ENCODE measurements around the gene TAS1R1. TPM values are rescaled to one million over a fixed set of nuclear protein-coding genes. Genes with fewer than 3 reads are reported as not detected.

TAS1R1 gene
- polyA plus RNA-seq, 2 of the 4 experiments (the other 2 are of a cell fraction), result not detected

DNA sequence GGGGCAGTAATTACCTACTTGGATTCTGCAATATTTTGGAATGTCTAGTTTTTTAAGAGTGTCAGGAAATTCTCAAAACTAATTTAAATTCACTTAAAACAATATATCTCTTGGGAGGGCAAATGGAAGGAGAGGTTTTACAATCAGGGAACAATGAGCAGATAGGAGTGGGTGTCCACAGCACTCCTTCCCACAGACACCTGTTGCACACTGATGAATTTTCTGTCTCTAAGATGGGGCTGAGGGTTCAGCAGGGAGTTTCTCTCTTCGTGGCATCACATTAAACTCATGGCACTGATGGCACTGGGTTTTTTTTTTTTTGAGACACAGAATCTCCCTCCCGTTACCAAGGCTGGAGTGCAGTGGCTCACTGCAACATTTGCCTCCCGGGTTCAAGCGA, 63.9 kb downstream of the TAS1R1 start:
- Histone ChIP-seq H3K4me2 (no peak overlapping the region), H3K4me1 (peaks cover 5% of the 10 kb centered on the region; the same call in 1 of the 3 replicates), H3K9me3 (no peaks in the 10 kb centered on the region), H3K27ac (no peak overlapping the region), H3K4me3 (no peak overlapping the region)
- FAIRE-seq, result no peak
- DNase-seq (ENCODE audit: low read depth in 1 of 2, low spot score in 1 of 2), result no peak
- TF ChIP-seq CBX8 (IDR thresholded peaks at IDR 0.05), result no peak
- no peak for TF ChIP-seq ZC3H11A (IDR thresholded peaks at IDR 0.05)
- TF ChIP-seq JUN (IDR thresholded peaks at IDR 0.05), result no peak
- no peak for TF ChIP-seq CHD2 (IDR thresholded peaks at IDR 0.05; ENCODE audit: low read length, partially characterized antibody)
- no peak for TF ChIP-seq SMC3 (IDR thresholded peaks at IDR 0.05)
- no peak for TF ChIP-seq HOXB13 (CRISPR knock-in tag; IDR thresholded peaks at IDR 0.05; ENCODE audit: low read depth)
- TF ChIP-seq CHD4 (IDR thresholded peaks at IDR 0.05; ENCODE audit: borderline replicate concordance), result no peak
- TF ChIP-seq ESRRA (IDR thresholded peaks at IDR 0.05; ENCODE audit: borderline replicate concordance, low read length), result no peak
- TF ChIP-seq, protein P1, sequence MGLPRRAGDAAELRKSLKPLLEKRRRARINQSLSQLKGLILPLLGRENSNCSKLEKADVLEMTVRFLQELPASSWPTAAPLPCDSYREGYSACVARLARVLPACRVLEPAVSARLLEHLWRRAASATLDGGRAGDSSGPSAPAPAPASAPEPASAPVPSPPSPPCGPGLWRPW (IDR thresholded peaks at IDR 0.05), result no peak
- TF ChIP-seq NR3C1 (IDR thresholded peaks at IDR 0.05), result no peak
- TF ChIP-seq, protein P2, sequence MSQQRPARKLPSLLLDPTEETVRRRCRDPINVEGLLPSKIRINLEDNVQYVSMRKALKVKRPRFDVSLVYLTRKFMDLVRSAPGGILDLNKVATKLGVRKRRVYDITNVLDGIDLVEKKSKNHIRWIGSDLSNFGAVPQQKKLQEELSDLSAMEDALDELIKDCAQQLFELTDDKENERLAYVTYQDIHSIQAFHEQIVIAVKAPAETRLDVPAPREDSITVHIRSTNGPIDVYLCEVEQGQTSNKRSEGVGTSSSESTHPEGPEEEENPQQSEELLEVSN (IDR thresholded peaks at IDR 0.05; ENCODE audit: borderline replicate concordance, low read depth), result no peak
- ChIA-PET POLR2A (no interaction called here), CTCF (no interaction called here)
- WGBS (ENCODE audit: missing lambda C conversion rate), result 95% methylated on average over 4 of the region's 4 CpGs
- no peak for ATAC-seq

DNA sequence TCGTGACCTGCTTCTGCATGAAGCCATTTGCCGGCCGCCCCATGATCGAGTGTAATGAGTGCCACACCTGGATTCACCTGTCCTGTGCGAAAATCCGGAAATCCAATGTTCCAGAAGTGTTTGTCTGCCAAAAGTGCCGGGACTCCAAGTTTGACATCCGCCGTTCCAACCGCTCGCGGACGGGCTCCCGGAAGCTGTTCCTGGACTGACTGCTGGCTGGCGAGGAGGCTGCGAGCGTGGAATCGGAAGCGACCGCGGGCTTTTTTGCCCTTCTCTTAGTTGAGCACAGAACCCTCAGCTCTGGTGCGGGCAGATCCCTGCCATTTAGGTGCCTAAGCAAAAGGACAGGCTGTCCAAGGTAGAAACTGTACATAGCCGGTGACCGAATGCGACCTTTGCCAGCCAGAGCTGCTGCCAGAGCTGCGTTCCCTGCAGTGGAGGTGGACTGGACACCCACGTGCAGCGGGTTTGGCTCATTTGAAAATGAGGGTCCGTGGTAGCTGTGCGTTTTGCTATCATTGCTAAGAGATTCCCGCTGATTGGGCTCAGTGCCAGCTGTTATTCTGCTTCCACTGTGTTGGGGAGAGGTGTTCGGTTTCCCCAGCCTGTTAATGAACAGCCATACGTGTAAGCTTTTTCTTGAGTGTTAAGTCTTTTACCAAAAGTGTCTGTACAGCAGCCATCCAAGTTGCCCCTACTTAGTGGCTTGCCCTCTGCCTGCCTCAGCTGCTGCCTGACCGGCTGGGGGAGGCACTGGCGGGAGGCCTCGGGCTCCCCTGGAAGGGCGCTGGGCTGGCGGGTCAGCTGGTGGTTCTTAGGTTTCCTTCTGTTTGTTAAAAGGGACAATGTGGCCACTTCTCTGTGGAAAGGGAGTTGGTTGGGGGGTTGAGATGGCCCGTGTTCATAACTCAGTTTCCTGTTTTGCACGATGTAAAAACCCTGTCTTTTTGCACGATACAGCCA, 66.6 kb downstream of the TAS1R1 start:
- peaks cover 12% of the 10 kb centered on the region; the same call in 2 of the 3 replicates for H3K4me1 ChIP-seq
- CTCF ChIA-PET, result interaction anchor here (0.6 to 1.5 kb wide), 2 partner anchors 12 to 64 kb away, joined by 3 to 5 read pairs; no protein-coding TSS in a partner anchor
- H3K27ac ChIP-seq, result no peak overlapping the region
- ATAC-seq, result no peak
- no peak overlapping the region for H3K4me2 ChIP-seq
- H3K4me3 ChIP-seq, result no peak overlapping the region
- no peaks in the 10 kb centered on the region for H3K9me3 ChIP-seq
- POLR2A ChIA-PET, result no interaction called here
- TF ChIP-seq GATA3 (IDR thresholded peaks at IDR 0.05; ENCODE audit: borderline replicate concordance) (no peak), HOXB13 (CRISPR knock-in tag; IDR thresholded peaks at IDR 0.05; ENCODE audit: low read depth) (no peak), EHF (CRISPR knock-in tag; IDR thresholded peaks at IDR 0.05) (no peak), ZNF302 (CRISPR knock-in tag; IDR thresholded peaks at IDR 0.05) (no peak), NPAS2 (CRISPR knock-in tag; IDR thresholded peaks at IDR 0.05; ENCODE audit: borderline replicate concordance) (no peak), KDM1A (IDR thresholded peaks at IDR 0.05; ENCODE audit: low read depth) (no peak), CBX8 (IDR thresholded peaks at IDR 0.05) (no peak), PHF8 (IDR thresholded peaks at IDR 0.05; ENCODE audit: borderline replicate concordance, low read depth) (no peak), RFX5 (IDR thresholded peaks at IDR 0.05) (no peak), MAZ (IDR thresholded peaks at IDR 0.05; ENCODE audit: borderline replicate concordance, low read depth, low read length) (no peak)
- TF ChIP-seq, protein P3, sequence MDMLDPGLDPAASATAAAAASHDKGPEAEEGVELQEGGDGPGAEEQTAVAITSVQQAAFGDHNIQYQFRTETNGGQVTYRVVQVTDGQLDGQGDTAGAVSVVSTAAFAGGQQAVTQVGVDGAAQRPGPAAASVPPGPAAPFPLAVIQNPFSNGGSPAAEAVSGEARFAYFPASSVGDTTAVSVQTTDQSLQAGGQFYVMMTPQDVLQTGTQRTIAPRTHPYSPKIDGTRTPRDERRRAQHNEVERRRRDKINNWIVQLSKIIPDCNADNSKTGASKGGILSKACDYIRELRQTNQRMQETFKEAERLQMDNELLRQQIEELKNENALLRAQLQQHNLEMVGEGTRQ (IDR thresholded peaks at IDR 0.05), result no peak
- TF ChIP-seq, protein P4, sequence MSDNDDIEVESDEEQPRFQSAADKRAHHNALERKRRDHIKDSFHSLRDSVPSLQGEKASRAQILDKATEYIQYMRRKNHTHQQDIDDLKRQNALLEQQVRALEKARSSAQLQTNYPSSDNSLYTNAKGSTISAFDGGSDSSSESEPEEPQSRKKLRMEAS (IDR thresholded peaks at IDR 0.05), result no peak
- TF ChIP-seq, protein P5, sequence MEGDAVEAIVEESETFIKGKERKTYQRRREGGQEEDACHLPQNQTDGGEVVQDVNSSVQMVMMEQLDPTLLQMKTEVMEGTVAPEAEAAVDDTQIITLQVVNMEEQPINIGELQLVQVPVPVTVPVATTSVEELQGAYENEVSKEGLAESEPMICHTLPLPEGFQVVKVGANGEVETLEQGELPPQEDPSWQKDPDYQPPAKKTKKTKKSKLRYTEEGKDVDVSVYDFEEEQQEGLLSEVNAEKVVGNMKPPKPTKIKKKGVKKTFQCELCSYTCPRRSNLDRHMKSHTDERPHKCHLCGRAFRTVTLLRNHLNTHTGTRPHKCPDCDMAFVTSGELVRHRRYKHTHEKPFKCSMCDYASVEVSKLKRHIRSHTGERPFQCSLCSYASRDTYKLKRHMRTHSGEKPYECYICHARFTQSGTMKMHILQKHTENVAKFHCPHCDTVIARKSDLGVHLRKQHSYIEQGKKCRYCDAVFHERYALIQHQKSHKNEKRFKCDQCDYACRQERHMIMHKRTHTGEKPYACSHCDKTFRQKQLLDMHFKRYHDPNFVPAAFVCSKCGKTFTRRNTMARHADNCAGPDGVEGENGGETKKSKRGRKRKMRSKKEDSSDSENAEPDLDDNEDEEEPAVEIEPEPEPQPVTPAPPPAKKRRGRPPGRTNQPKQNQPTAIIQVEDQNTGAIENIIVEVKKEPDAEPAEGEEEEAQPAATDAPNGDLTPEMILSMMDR (IDR thresholded peaks at IDR 0.05), result no peak
- WGBS (ENCODE audit: missing lambda C conversion rate), result 97% methylated on average over 25 of the region's 41 CpGs
- DNase-seq (ENCODE audit: low read depth in 1 of 2, low spot score in 1 of 2), result no peak
- no peak for FAIRE-seq

All from A549 (cell line).